Measurements from ENCODE around the gene E2F3.

DNA sequence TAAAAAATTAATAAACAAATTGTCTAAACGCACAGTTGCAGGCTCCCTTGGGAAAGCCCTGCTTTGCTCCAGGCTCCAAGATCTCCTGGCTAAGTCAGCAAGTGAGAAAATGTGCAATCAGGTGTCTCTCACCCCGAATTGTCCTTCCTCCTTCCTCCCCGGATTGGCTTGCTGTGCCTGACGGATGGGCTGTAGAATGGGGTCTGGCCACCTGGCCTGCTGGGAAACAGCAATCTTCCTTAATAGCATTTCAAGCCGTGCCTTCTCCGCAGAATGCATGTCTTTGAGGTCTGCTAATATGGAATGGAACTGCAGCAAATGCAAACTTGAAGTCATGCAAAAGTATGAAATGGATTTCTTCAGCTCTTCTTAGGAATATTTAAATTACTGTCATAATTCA, 88.9 kb downstream of the E2F3 start:
- TF ChIP-seq, protein P1, sequence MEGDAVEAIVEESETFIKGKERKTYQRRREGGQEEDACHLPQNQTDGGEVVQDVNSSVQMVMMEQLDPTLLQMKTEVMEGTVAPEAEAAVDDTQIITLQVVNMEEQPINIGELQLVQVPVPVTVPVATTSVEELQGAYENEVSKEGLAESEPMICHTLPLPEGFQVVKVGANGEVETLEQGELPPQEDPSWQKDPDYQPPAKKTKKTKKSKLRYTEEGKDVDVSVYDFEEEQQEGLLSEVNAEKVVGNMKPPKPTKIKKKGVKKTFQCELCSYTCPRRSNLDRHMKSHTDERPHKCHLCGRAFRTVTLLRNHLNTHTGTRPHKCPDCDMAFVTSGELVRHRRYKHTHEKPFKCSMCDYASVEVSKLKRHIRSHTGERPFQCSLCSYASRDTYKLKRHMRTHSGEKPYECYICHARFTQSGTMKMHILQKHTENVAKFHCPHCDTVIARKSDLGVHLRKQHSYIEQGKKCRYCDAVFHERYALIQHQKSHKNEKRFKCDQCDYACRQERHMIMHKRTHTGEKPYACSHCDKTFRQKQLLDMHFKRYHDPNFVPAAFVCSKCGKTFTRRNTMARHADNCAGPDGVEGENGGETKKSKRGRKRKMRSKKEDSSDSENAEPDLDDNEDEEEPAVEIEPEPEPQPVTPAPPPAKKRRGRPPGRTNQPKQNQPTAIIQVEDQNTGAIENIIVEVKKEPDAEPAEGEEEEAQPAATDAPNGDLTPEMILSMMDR (IDR thresholded peaks at IDR 0.05): no peak
- TF ChIP-seq POLR2A (IDR thresholded peaks at IDR 0.05): no peak
- TF ChIP-seq EP300 (IDR thresholded peaks at IDR 0.05): no peak
